Neural cell (in vitro differentiated cells): ENCODE measurements around the gene PTPRK. TPM values are rescaled to one million over a fixed set of nuclear protein-coding genes. Genes with fewer than 3 reads are reported as not detected.

ENCODE experiments used
- H2AFZ ChIP-seq: fragments of 200-600, 300-800 bp; sonication (generic), shearing (Covaris generic); 2 replicates; pipeline ENCODE4 v1.6.0; 2014; ENCODE audit warnings: low read depth, mild to moderate bottlenecking, antibody characterized with exemption, low read length, moderate library complexity
- H3F3A ChIP-seq: fragments of 200-600 bp; shearing (Covaris generic); 2 replicates; pipeline ENCODE4 v1.6.1; 2016; ENCODE audit warnings: mild to moderate bottlenecking, moderate library complexity, mixed read lengths, antibody characterized with exemption, low read length; ENCODE audit not compliant: insufficient read depth, poor library complexity, severe bottlenecking
- H3K27ac ChIP-seq: fragments of 200-600, 300-800 bp; sonication (generic), shearing (Covaris generic); 2 replicates; pipeline ENCODE4 v1.5.1; 2014; ENCODE audit warnings: mild to moderate bottlenecking, low read length, moderate library complexity
- H3K27me3 ChIP-seq: fragments of 300-800, 200-600 bp; sonication (generic), shearing (Covaris generic); 2 replicates; pipeline ENCODE4 v1.6.0; 2014; ENCODE audit warnings: mild to moderate bottlenecking, low read depth, low read length, moderate library complexity; ENCODE audit not compliant: insufficient read depth
- H3K36me3 ChIP-seq: fragments of 300-800, 200-600 bp; sonication (generic), shearing (Covaris generic); 2 replicates; pipeline ENCODE4 v1.5.1; 2014; ENCODE audit warnings: mild to moderate bottlenecking, antibody characterized with exemption, low read length, moderate library complexity; ENCODE audit not compliant: insufficient read depth
- H3K4me2 ChIP-seq: fragments of 300-800, 200-600 bp; sonication (generic), shearing (Covaris generic); 2 replicates; pipeline ENCODE4 v1.6.0; 2014; ENCODE audit warnings: mild to moderate bottlenecking, low read length
- H3K4me3 ChIP-seq: fragments of 300-800, 200-600 bp; sonication (generic), shearing (Covaris generic); 2 replicates; pipeline ENCODE4 v1.5.1; 2014; ENCODE audit warnings: mild to moderate bottlenecking, low read length, moderate library complexity
- H3K79me2 ChIP-seq: fragments of 200-600 bp; shearing (Covaris generic); replicated peaks from 2 replicates; pipeline ENCODE4 v1.6.0; 2014; ENCODE audit warnings: mild to moderate bottlenecking, low read length, moderate library complexity; ENCODE audit not compliant: insufficient read depth
- H3K9ac ChIP-seq: fragments of 300-800, 200-600 bp; sonication (generic), shearing (Covaris generic); 2 replicates; pipeline ENCODE4 v1.6.1; 2016; ENCODE audit warnings: mild to moderate bottlenecking, low read length, mixed read lengths
- H3K9me2 ChIP-seq: fragments of 200-600 bp; shearing (Covaris generic); 2 replicates; pipeline ENCODE4 v1.6.1; 2016; ENCODE audit warnings: mild to moderate bottlenecking, low read length, mixed read lengths; ENCODE audit not compliant: insufficient read depth
- H3K9me3 ChIP-seq: fragments of 200-600, 300-800 bp; sonication (generic), shearing (Covaris generic); 2 replicates; pipeline ENCODE4 v1.6.1; 2016; ENCODE audit warnings: mild to moderate bottlenecking, mixed run types, low read length, moderate library complexity, mixed read lengths
- H4K20me1 ChIP-seq: fragments of 200-600 bp; shearing (Covaris generic); 2 replicates; pipeline ENCODE4 v1.6.1; 2016; ENCODE audit warnings: mild to moderate bottlenecking, mixed run types; ENCODE audit not compliant: insufficient read depth
- EP300 ChIP-seq: fragments of 450-650 bp; conservative IDR thresholded peaks from 2 replicates; pipeline ENCODE4 v1.6.1; 2014; ENCODE audit warnings: antibody characterized with exemption, mild to moderate bottlenecking, moderate library complexity; ENCODE audit not compliant: poor library complexity, severe bottlenecking
- EZH2 ChIP-seq: fragments of 200-600, 300-800 bp; shearing (Covaris generic), sonication (generic); IDR thresholded peaks from 2 replicates; pipeline ENCODE4 v1.6.1; 2014; ENCODE audit warnings: antibody characterized with exemption, low read length, borderline replicate concordance, mild to moderate bottlenecking; ENCODE audit not compliant: insufficient read depth, poor library complexity, severe bottlenecking
- MXI1 ChIP-seq: fragments of 450-650 bp; conservative IDR thresholded peaks from 2 replicates; pipeline ENCODE4 v1.6.1; 2014; ENCODE audit warnings: antibody characterized with exemption, mild to moderate bottlenecking; ENCODE audit not compliant: poor library complexity, severe bottlenecking
- POLR2AphosphoS5 ChIP-seq: IDR thresholded peaks from 2 replicates; pipeline ENCODE4 v1.6.1; 2012
- RAD21 ChIP-seq: fragments of 450-650 bp; conservative IDR thresholded peaks from 2 replicates; pipeline ENCODE4 v1.6.1; 2014; ENCODE audit warnings: antibody characterized with exemption, mild to moderate bottlenecking, moderate library complexity
- TAF1 ChIP-seq: IDR thresholded peaks from 2 replicates; pipeline ENCODE4 v1.6.1; 2012; ENCODE audit warnings: low read depth
- polyA plus RNA-seq: library from polyadenylated mRNA; depleted of rRNA; stranded (reverse); fragments of >200 nt; gene quantifications from 2 replicates; pipeline ENCODE4 v1.2.3, GENCODE V29; 2014
- TF ChIP-seq, protein P1 (sequence below): IDR thresholded peaks from 2 replicates; pipeline ENCODE4 v1.6.1; 2012; ENCODE audit warnings: borderline replicate concordance
- TF ChIP-seq, protein P2 (sequence below): fragments of 450-650 bp; IDR thresholded peaks from 2 replicates; pipeline ENCODE4 v1.5.1; 2014; ENCODE audit warnings: antibody characterized with exemption, mild to moderate bottlenecking, moderate library complexity; ENCODE audit not compliant: poor library complexity, severe bottlenecking

Gene PTPRK
- polyA plus RNA-seq, 1 donor from 2014 or later = 10.4 TPM

DNA sequence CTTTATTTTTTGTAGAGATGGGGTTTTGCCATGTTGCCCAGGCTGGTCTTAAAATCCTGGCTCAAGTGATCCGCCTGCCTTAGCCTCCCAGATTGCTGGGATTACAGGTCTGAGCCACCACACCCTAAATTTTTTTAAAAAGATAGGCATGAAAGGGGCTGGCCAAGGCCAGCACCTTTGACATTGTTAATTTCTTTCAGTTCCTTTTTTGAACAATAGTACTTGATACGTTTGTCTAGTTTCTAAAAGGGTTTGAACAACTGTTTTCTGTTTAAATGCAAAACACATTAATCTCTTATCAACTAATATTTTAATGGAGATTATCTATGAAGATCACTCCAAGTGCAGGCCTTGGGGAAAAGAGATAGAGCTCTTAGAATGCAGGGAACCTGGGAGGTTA, 37.6 kb upstream of the PTPRK start:
- no peak overlapping the region for H3K4me3 ChIP-seq
- TF ChIP-seq, protein P1, sequence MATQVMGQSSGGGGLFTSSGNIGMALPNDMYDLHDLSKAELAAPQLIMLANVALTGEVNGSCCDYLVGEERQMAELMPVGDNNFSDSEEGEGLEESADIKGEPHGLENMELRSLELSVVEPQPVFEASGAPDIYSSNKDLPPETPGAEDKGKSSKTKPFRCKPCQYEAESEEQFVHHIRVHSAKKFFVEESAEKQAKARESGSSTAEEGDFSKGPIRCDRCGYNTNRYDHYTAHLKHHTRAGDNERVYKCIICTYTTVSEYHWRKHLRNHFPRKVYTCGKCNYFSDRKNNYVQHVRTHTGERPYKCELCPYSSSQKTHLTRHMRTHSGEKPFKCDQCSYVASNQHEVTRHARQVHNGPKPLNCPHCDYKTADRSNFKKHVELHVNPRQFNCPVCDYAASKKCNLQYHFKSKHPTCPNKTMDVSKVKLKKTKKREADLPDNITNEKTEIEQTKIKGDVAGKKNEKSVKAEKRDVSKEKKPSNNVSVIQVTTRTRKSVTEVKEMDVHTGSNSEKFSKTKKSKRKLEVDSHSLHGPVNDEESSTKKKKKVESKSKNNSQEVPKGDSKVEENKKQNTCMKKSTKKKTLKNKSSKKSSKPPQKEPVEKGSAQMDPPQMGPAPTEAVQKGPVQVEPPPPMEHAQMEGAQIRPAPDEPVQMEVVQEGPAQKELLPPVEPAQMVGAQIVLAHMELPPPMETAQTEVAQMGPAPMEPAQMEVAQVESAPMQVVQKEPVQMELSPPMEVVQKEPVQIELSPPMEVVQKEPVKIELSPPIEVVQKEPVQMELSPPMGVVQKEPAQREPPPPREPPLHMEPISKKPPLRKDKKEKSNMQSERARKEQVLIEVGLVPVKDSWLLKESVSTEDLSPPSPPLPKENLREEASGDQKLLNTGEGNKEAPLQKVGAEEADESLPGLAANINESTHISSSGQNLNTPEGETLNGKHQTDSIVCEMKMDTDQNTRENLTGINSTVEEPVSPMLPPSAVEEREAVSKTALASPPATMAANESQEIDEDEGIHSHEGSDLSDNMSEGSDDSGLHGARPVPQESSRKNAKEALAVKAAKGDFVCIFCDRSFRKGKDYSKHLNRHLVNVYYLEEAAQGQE = no peak
- TF ChIP-seq TAF1 (no peak), EP300 (no peak), RAD21 (no peak)
- H3K9me3 ChIP-seq = no peaks in the 10 kb centered on the region

DNA sequence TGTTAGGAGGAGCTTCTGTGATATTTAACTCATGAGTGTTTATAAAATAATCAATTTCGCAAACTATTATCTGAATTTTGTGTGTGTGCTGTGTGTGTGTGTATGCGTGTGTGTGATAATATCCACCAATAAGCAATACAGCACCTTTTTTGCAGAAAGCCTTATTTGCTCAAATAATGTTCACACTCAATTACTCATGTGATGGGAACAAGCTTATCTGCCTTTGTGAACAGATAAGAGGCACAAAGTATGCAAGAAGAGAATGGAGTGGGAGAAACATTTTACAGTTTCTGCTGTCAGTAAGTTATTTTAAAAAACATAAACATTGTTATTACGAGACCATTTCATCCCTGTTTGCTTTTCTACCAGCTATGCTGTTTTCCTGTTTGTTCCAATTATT, 36.7 kb upstream of the PTPRK start:
- Histone ChIP-seq H3K79me2 (no peaks in the 10 kb centered on the region), H3K9me3 (no peaks in the 10 kb centered on the region), H3K27me3 (no peaks in the 10 kb centered on the region), H3K4me2 (no peak overlapping the region), H3F3A (no peaks in the 10 kb centered on the region), H3K9me2 (no peaks in the 10 kb centered on the region), H2AFZ (no peak overlapping the region), H3K4me3 (no peak overlapping the region), H3K27ac (no peak overlapping the region), H4K20me1 (no peaks in the 10 kb centered on the region), H3K36me3 (no peaks in the 10 kb centered on the region), H3K9ac (no peak overlapping the region)
- TF ChIP-seq EZH2 = no peak
- no peak for TF ChIP-seq EP300
- TF ChIP-seq POLR2AphosphoS5 = no peak
- no peak for TF ChIP-seq MXI1
- no peak for TF ChIP-seq RAD21
- TF ChIP-seq, protein P1 = no peak
- TF ChIP-seq, protein P2, sequence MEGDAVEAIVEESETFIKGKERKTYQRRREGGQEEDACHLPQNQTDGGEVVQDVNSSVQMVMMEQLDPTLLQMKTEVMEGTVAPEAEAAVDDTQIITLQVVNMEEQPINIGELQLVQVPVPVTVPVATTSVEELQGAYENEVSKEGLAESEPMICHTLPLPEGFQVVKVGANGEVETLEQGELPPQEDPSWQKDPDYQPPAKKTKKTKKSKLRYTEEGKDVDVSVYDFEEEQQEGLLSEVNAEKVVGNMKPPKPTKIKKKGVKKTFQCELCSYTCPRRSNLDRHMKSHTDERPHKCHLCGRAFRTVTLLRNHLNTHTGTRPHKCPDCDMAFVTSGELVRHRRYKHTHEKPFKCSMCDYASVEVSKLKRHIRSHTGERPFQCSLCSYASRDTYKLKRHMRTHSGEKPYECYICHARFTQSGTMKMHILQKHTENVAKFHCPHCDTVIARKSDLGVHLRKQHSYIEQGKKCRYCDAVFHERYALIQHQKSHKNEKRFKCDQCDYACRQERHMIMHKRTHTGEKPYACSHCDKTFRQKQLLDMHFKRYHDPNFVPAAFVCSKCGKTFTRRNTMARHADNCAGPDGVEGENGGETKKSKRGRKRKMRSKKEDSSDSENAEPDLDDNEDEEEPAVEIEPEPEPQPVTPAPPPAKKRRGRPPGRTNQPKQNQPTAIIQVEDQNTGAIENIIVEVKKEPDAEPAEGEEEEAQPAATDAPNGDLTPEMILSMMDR = no peak

More for the DNA sequence above, 37.6 kb upstream of the PTPRK start:
- Histone ChIP-seq H3K9ac (no peak overlapping the region), H3K27me3 (no peaks in the 10 kb centered on the region), H3K79me2 (no peaks in the 10 kb centered on the region), H4K20me1 (no peaks in the 10 kb centered on the region), H3K9me2 (no peaks in the 10 kb centered on the region), H3F3A (no peaks in the 10 kb centered on the region), H3K27ac (no peak overlapping the region), H3K36me3 (no peaks in the 10 kb centered on the region), H2AFZ (no peak overlapping the region), H3K4me2 (no peak overlapping the region)
